ENCODE results near the gene UAP1L1.
A peak's percentile ranks its signal among the peaks of the same experiment; 100 is the strongest.
"Not testable (repeated sequence)": the region's sequence is repeated elsewhere in the genome, so short reads cannot be mapped to it uniquely, and the experiment has no call there.

UAP1L1 gene

DNA sequence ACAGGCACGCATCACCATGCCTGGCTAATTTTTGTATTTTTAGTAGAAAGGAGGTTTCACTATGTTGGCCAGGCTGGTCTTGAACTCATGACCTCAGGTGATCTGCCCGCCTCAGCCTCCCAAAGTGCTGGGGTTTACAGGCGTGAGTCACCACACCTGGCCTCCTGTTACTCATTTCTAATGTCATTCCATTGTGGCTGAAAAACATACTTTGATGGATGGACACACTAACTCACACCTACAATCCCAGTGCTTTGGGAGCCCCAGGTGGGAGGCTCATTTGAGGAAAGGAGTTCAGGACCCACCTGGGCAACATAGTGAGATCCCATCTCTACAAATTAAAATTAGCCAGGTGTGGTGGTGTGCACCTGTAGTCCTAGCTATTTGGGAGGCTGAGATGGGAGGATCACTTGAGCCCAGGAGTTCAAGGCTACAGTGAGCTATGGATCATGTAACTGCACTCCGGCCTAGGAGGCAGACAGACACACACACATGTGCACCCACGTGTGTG, 46.7 kb downstream of the UAP1L1 start:
- H3K4me3 Mint-ChIP-seq; H3K9me3 Mint-ChIP-seq; H3K27me3 Mint-ChIP-seq (ENCODE audit: low read depth); H3K36me3 Mint-ChIP-seq (ENCODE audit: low read depth); H3K27ac Mint-ChIP-seq; DNase-seq (ENCODE audit: low spot score): not testable (repeated sequence)
- peaks cover 33% of the 10 kb centered on the region for H3K4me1 Mint-ChIP-seq (ENCODE audit: low read depth)

DNA sequence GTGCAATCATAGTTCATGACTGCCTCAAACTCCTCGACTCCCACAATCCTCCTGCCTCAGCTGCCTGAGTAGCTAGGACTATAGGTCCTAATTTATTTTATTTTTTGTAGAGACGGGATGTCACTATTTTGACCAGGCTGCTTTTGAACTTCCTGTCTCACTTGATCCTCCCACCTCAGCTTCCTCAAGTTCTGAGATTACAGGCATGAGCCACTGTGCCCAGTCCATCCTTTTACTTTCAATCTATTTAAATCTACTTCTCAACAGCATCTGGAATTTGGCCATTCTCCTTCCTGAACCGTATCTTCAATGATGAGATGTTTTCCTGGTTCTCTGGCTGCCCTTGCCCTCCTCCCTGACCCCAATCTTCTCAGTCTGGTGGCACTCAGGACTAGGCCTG, 49.5 kb downstream of the UAP1L1 start:
- DNase-seq (ENCODE audit: low spot score), result no peak
- Mint-ChIP-seq H3K9me3 (no peaks in the 10 kb centered on the region), H3K27ac (peak overlapping the region; percentile 91), H3K4me3 (peak overlapping the region; percentile 90), H3K27me3 (ENCODE audit: low read depth) (peaks cover 3% of the 10 kb centered on the region), H3K4me1 (ENCODE audit: low read depth) (peaks cover 33% of the 10 kb centered on the region), H3K36me3 (ENCODE audit: low read depth) (peaks cover 1% of the 10 kb centered on the region)

DNA sequence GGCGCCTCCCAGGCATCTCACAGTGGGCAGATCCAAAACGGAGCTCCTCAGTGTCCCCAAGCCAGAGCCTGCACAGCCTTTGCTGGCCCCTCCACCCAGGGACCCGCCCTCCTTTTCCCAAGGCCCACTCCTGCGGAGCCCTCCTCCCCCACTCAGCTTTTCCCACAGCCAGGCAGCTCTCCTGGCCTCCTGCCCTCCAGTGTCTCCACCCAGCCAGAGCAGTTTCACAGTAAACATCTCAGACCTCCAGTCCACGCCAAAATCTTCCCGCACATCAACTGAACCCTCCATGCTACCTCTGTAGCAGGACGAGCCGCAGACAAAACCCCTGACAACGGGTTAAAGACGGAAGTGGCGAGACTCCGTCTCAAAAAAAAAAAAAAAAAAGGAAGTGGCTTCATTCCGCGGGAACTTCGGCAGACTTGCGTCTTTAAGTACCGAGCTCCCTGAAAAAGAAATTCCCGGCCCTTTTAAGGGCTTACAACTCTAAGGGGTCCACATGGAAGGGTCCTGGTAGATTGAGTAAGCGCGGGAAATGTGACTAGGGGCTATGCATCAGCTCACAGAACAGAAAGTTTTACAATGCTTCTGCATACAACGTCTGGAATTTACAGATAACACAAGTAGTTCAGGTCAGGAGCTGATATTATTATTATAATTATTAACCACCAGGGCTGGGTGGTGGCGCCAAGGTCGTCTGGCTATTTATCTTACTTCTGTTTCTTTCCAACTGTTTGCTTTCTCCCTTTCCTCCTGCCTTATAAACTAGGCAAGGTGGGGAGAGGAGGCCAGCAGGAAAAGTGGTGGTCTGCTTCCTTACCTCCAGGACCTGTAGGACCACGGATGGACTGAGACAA, 50.2 kb downstream of the UAP1L1 start:
- peaks cover 3% of the 10 kb centered on the region for H3K27me3 Mint-ChIP-seq (ENCODE audit: low read depth)
- no peaks in the 10 kb centered on the region for H3K9me3 Mint-ChIP-seq
- H3K4me3 Mint-ChIP-seq, result peak overlapping the region; percentile 90
- H3K36me3 Mint-ChIP-seq (ENCODE audit: low read depth), result peaks cover 1% of the 10 kb centered on the region
- H3K4me1 Mint-ChIP-seq (ENCODE audit: low read depth), result peaks cover 28% of the 10 kb centered on the region
- DNase-seq (ENCODE audit: low spot score), result peak; percentile 39
- H3K27ac Mint-ChIP-seq, result peak overlapping the region; percentile 91

- DNase-seq (ENCODE audit: low spot score), result no peak
- H3K36me3 Mint-ChIP-seq (ENCODE audit: low read depth), result peaks cover 1% of the 10 kb centered on the region
- peaks cover 5% of the 10 kb centered on the region for H3K27me3 Mint-ChIP-seq (ENCODE audit: low read depth)
- peaks cover 26% of the 10 kb centered on the region for H3K4me1 Mint-ChIP-seq (ENCODE audit: low read depth)
- H3K4me3 Mint-ChIP-seq, result peak overlapping the region; percentile 90
- H3K27ac Mint-ChIP-seq, result peak overlapping the region; percentile 91
- H3K9me3 Mint-ChIP-seq, result no peaks in the 10 kb centered on the region
These were observed 51.0 kb downstream of the UAP1L1 start for GRCh38 chr9:137128158-137128861.

- peaks cover 26% of the 10 kb centered on the region for H3K4me1 Mint-ChIP-seq (ENCODE audit: low read depth)
- peak overlapping the region; percentile 91 for H3K27ac Mint-ChIP-seq
- no peaks in the 10 kb centered on the region for H3K9me3 Mint-ChIP-seq
- peaks cover 1% of the 10 kb centered on the region for H3K36me3 Mint-ChIP-seq (ENCODE audit: low read depth)
- H3K4me3 Mint-ChIP-seq, result peak overlapping the region; percentile 90
- peaks cover 5% of the 10 kb centered on the region for H3K27me3 Mint-ChIP-seq (ENCODE audit: low read depth)
- DNase-seq (ENCODE audit: low spot score), result peak; percentile 16
These were observed 51.6 kb downstream of the UAP1L1 start for GRCh38 chr9:137128862-137129455.

DNA sequence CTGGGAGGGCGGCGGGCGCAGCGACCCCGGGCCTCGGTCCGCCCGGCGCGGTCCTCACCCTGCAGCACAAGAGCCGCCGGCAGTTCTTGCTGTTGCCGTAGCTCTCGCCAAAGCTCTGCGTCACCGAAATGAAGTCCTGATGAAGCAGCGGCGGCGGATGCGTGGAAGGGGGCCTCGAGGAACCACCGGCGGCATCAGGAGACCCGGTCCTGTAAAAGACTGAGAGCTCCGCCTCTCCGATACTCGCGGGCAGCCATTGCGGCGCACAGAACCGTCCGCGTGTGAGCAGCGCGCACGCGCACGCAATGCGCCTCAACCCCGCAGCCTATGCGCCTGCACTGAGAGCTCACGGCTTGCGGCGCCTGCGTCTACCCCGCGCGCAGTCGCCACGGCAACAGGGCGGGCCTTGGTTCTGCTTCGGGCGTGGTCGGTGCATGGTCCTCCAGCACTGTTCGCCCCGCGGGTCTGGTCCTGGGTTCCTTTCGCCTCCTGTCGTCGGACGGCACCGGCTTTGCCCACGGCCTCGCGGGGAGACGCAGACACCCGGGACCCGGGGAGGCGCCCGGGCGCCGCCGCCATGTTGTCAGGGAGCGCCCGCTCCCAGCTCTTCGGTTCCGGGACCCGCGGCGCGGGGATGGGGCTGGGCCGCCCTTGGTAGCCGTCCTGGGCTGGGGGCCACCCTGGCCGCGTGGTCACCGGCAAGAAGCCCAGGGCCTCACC, 52.3 kb downstream of the UAP1L1 start:
- peak; percentile 93 for DNase-seq (ENCODE audit: low spot score)
- H3K4me3 Mint-ChIP-seq, result peak overlapping the region; percentile 85
- peaks cover 5% of the 10 kb centered on the region for H3K27me3 Mint-ChIP-seq (ENCODE audit: low read depth)
- peak overlapping the region; percentile 91 for H3K27ac Mint-ChIP-seq
- peaks cover 1% of the 10 kb centered on the region for H3K36me3 Mint-ChIP-seq (ENCODE audit: low read depth)
- no peaks in the 10 kb centered on the region for H3K9me3 Mint-ChIP-seq
- H3K4me1 Mint-ChIP-seq (ENCODE audit: low read depth), result peaks cover 26% of the 10 kb centered on the region

GRCh38 chr9:137130176-137130755, 52.9 kb downstream of the UAP1L1 start:
- Mint-ChIP-seq H3K27ac (peak overlapping the region; percentile 81), H3K4me3 (peak overlapping the region; percentile 86), H3K4me1 (ENCODE audit: low read depth) (peaks cover 26% of the 10 kb centered on the region), H3K9me3 (no peaks in the 10 kb centered on the region), H3K27me3 (ENCODE audit: low read depth) (peaks cover 7% of the 10 kb centered on the region), H3K36me3 (ENCODE audit: low read depth) (peaks cover 1% of the 10 kb centered on the region)
- DNase-seq (ENCODE audit: low spot score), result no peak
